NCI-H524 treated with DMSO at 0.1 percent for 48 hours (cell line): ENCODE data around the gene DAND5.

ENCODE experiments used
- DNase-seq: peaks from one replicate; lab custom pipeline; 2025; lab: John Stamatoyannopoulos, UW

DAND5 gene

GRCh38 chr19:13010038-13010991, 40.9 kb downstream of the DAND5 start:
- DNase-seq = no peak

- DNase-seq = no peak
These were observed 41.7 kb downstream of the DAND5 start for GRCh38 chr19:13010992-13011652.

- no peak for DNase-seq
These were observed 42.4 kb downstream of the DAND5 start for GRCh38 chr19:13011653-13012389.

GRCh38 chr19:13012390-13012689, 43.0 kb downstream of the DAND5 start:
- no peak for DNase-seq

GRCh38 chr19:13012690-13013608, 43.6 kb downstream of the DAND5 start:
- DNase-seq = no peak

GRCh38 chr19:13013649-13014048, 44.3 kb downstream of the DAND5 start:
- DNase-seq = no peak

- no peak for DNase-seq
These were observed 44.9 kb downstream of the DAND5 start for GRCh38 chr19:13014101-13014920.

GRCh38 chr19:13014921-13015280, 45.5 kb downstream of the DAND5 start:
- DNase-seq = no peak

- DNase-seq = no peak
These were observed 46.2 kb downstream of the DAND5 start for GRCh38 chr19:13015361-13016223.

GRCh38 chr19:13016245-13016627, 46.9 kb downstream of the DAND5 start:
- DNase-seq = no peak

- DNase-seq = no peak
These were observed 47.4 kb downstream of the DAND5 start for GRCh38 chr19:13016628-13017305.

- DNase-seq = no peak
These were observed 48.1 kb downstream of the DAND5 start for GRCh38 chr19:13017306-13018034.

- no peak for DNase-seq
These were observed 48.9 kb downstream of the DAND5 start for GRCh38 chr19:13018035-13018914.

- no peak for DNase-seq
These were observed 50.0 kb downstream of the DAND5 start for GRCh38 chr19:13019332-13019731.

- no peak for DNase-seq
These were observed 50.6 kb downstream of the DAND5 start for GRCh38 chr19:13020002-13020414.

- no peak for DNase-seq
These were observed 52.9 kb downstream of the DAND5 start for GRCh38 chr19:13022111-13022858.
